CD4-positive, CD25-positive, alpha-beta regulatory T cell (primary cell): ENCODE data around the gene NAMPT. TPM values are rescaled to one million over a fixed set of nuclear protein-coding genes. Genes with fewer than 3 reads are reported as not detected.
A peak's percentile ranks its signal among the peaks of the same experiment; 100 is the strongest.

Experiments used
- ATAC-seq, 2 donors: fragments of 150-1000 bp; cut with Tn5 transposase; one replicate each; pipeline ENCODE4 v1.10.0; 2021; ENCODE audit warnings: low read depth in 2 of 2, moderate number of reproducible peaks in 2 of 2, moderate library complexity in 1 of 2
- DNase-seq, 3 donors: peaks; one replicate each; pipeline versions ENCODE4 v3.0.0 to v3.0.0-alpha.2; 2012 to 2022; ENCODE audit warnings: mixed read lengths in 1 of 3
- H3K27ac ChIP-seq: one replicate; pipeline ENCODE4 v1.7.0; 2013; ENCODE audit warnings: mild to moderate bottlenecking, low read length; ENCODE audit not compliant: insufficient read depth, poor library complexity, severe bottlenecking
- H3K27me3 ChIP-seq: one replicate; pipeline ENCODE4 v1.7.0; 2013; ENCODE audit warnings: low read length; ENCODE audit not compliant: control insufficient read depth, insufficient read depth
- H3K36me3 ChIP-seq: one replicate; pipeline ENCODE4 v1.7.0; 2013; ENCODE audit warnings: mild to moderate bottlenecking, low read length, moderate library complexity; ENCODE audit not compliant: control insufficient read depth, insufficient read depth
- H3K4me1 ChIP-seq: 2 replicates; pipeline ENCODE4 v1.7.0; 2013; ENCODE audit warnings: mild to moderate bottlenecking, low read length; ENCODE audit not compliant: insufficient read depth, control insufficient read depth, poor library complexity, severe bottlenecking
- H3K4me3 ChIP-seq: one replicate; pipeline ENCODE4 v1.7.0; 2013; ENCODE audit warnings: low read depth, mild to moderate bottlenecking, low read length, moderate library complexity
- H3K9me3 ChIP-seq, 2 experiments: 1 replicate in 1 of 2; 2 replicates in 1 of 2; pipeline ENCODE4 v1.7.0; 2013; ENCODE audit warnings: low read length in 2 of 2, mild to moderate bottlenecking in 1 of 2, moderate library complexity in 1 of 2; ENCODE audit not compliant: control insufficient read depth in 2 of 2
- H3K27ac Mint-ChIP-seq, 3 donors: one replicate each; pipeline ENCODE4 v1.8.0; 2020 to 2022; ENCODE audit warnings: mild to moderate bottlenecking in 3 of 3, mixed read lengths in 3 of 3, moderate library complexity in 2 of 3
- H3K27me3 Mint-ChIP-seq: one replicate; pipeline ENCODE4 v1.8.0; 2022; ENCODE audit warnings: mild to moderate bottlenecking, mixed read lengths
- H3K36me3 Mint-ChIP-seq: one replicate; pipeline ENCODE4 v1.8.0; 2020; ENCODE audit warnings: mixed read lengths
- H3K4me1 Mint-ChIP-seq, 4 donors: one replicate each; pipeline ENCODE4 v1.8.0; 2020 to 2022; ENCODE audit warnings: mixed read lengths in 4 of 4, mild to moderate bottlenecking in 1 of 4
- H3K4me3 Mint-ChIP-seq, 4 donors: one replicate each; pipeline ENCODE4 v1.8.0; 2020 to 2022; ENCODE audit warnings: mild to moderate bottlenecking in 4 of 4, mixed read lengths in 4 of 4, moderate library complexity in 3 of 4
- H3K9me3 Mint-ChIP-seq, 7 donors: one replicate each; pipeline ENCODE4 v1.8.0; 2020 to 2022; ENCODE audit warnings: mixed read lengths in 7 of 7, mild to moderate bottlenecking in 3 of 7, moderate library complexity in 2 of 7
- polyA plus RNA-seq, 4 donors: library from polyadenylated mRNA; unstranded; fragments of 300-500 nt; fragmentation: Illumina TruSeq; gene quantifications; one replicate each; pipeline ENCODE4 v1.2.3, GENCODE V29; 2021
- total RNA-seq: library from RNA; stranded (reverse); gene quantifications from one replicate; pipeline ENCODE4 v1.2.3, GENCODE V29; 2022

Gene NAMPT
- total and polyA plus RNA-seq, 5 donors from 2014 or later, result 23.4 to 453 (median 25.8) TPM

GRCh38 chr7:106255246-106255645, 29.5 kb downstream of the NAMPT start:
- no peaks in the 10 kb centered on the region for H3K27me3 Mint-ChIP-seq
- Histone ChIP-seq H3K36me3 (peaks cover 41% of the 10 kb centered on the region), H3K4me3 (no peak overlapping the region), H3K27me3 (no peaks in the 10 kb centered on the region), H3K27ac (no peak overlapping the region), H3K9me3 (no peaks in the 10 kb centered on the region), H3K4me1 (peaks cover 1% of the 10 kb centered on the region)
- DNase-seq (peak in 1 of 3 donors; percentile 11), ATAC-seq (no peak)
- no peak overlapping the region for H3K4me3 Mint-ChIP-seq
- peaks cover 41% of the 10 kb centered on the region for H3K36me3 Mint-ChIP-seq
- no peaks in the 10 kb centered on the region for H3K9me3 Mint-ChIP-seq
- H3K4me1 Mint-ChIP-seq, result peaks cover 10 to 15% (median 13%) of the 10 kb centered on the region in 4 donors
- H3K27ac Mint-ChIP-seq, result no peak overlapping the region

GRCh38 chr7:106254525-106255116, 30.2 kb downstream of the NAMPT start:
- Mint-ChIP-seq H3K36me3 (peaks cover 38% of the 10 kb centered on the region), H3K4me3 (no peak overlapping the region), H3K27ac (peak overlapping the region in 1 of 3 donors; percentile 45), H3K4me1 (peaks cover 6 to 12% (median 10%) of the 10 kb centered on the region in 4 donors), H3K9me3 (no peaks in the 10 kb centered on the region), H3K27me3 (no peaks in the 10 kb centered on the region)
- no peak for DNase-seq
- Histone ChIP-seq H3K36me3 (peaks cover 39% of the 10 kb centered on the region), H3K9me3 (no peaks in the 10 kb centered on the region), H3K27me3 (no peaks in the 10 kb centered on the region), H3K27ac (no peak overlapping the region), H3K4me3 (no peak overlapping the region), H3K4me1 (no peaks in the 10 kb centered on the region)
- ATAC-seq, result no peak

- DNase-seq (no peak), ATAC-seq (no peak)
- no peaks in the 10 kb centered on the region for H3K27me3 Mint-ChIP-seq
- Histone ChIP-seq H3K4me1 (no peaks in the 10 kb centered on the region), H3K9me3 (peaks cover 3% of the 10 kb centered on the region in 2 experiments), H3K27ac (no peak overlapping the region), H3K4me3 (no peak overlapping the region), H3K36me3 (peaks cover 40% of the 10 kb centered on the region), H3K27me3 (no peaks in the 10 kb centered on the region)
- no peak overlapping the region for H3K4me3 Mint-ChIP-seq
- peaks cover 34% of the 10 kb centered on the region for H3K36me3 Mint-ChIP-seq
- peaks cover 5 to 12% (median 8%) of the 10 kb centered on the region in 4 donors for H3K4me1 Mint-ChIP-seq
- H3K9me3 Mint-ChIP-seq, result peaks cover 0 to 6% (median 4%) of the 10 kb centered on the region in 7 donors
- no peak overlapping the region for H3K27ac Mint-ChIP-seq
These were observed 32.2 kb downstream of the NAMPT start for GRCh38 chr7:106252568-106252967.

GRCh38 chr7:106249488-106249887, 35.3 kb downstream of the NAMPT start:
- DNase-seq (no peak), ATAC-seq (no peak)
- no peak overlapping the region for H3K27ac Mint-ChIP-seq
- Histone ChIP-seq H3K36me3 (peaks cover 43% of the 10 kb centered on the region), H3K27ac (no peak overlapping the region), H3K9me3 (peaks cover 3 to 12% of the 10 kb centered on the region in 2 experiments), H3K27me3 (no peaks in the 10 kb centered on the region), H3K4me1 (no peaks in the 10 kb centered on the region), H3K4me3 (no peak overlapping the region)
- peaks cover 39% of the 10 kb centered on the region for H3K36me3 Mint-ChIP-seq
- peaks cover 0 to 3% (median 0%) of the 10 kb centered on the region in 4 donors for H3K4me1 Mint-ChIP-seq
- no peak overlapping the region for H3K4me3 Mint-ChIP-seq
- peaks cover 0 to 16% (median 10%) of the 10 kb centered on the region in 7 donors for H3K9me3 Mint-ChIP-seq
- no peaks in the 10 kb centered on the region for H3K27me3 Mint-ChIP-seq

- no peak overlapping the region for H3K27ac Mint-ChIP-seq
- ATAC-seq (no peak), DNase-seq (no peak)
- Histone ChIP-seq H3K4me1 (no peaks in the 10 kb centered on the region), H3K9me3 (peaks cover 3 to 12% of the 10 kb centered on the region in 2 experiments), H3K36me3 (peaks cover 43% of the 10 kb centered on the region), H3K27ac (no peak overlapping the region), H3K27me3 (no peaks in the 10 kb centered on the region), H3K4me3 (no peak overlapping the region)
- H3K9me3 Mint-ChIP-seq, result peaks cover 0 to 18% (median 15%) of the 10 kb centered on the region in 7 donors
- H3K4me1 Mint-ChIP-seq, result no peaks in the 10 kb centered on the region
- peaks cover 33% of the 10 kb centered on the region for H3K36me3 Mint-ChIP-seq
- H3K27me3 Mint-ChIP-seq, result no peaks in the 10 kb centered on the region
- H3K4me3 Mint-ChIP-seq, result no peak overlapping the region
These were observed 36.2 kb downstream of the NAMPT start for GRCh38 chr7:106248600-106248999.

- H3K4me3 Mint-ChIP-seq, result no peak overlapping the region
- no peaks in the 10 kb centered on the region for H3K4me1 ChIP-seq
- H3K27me3 Mint-ChIP-seq, result no peaks in the 10 kb centered on the region
- peaks cover 37% of the 10 kb centered on the region for H3K36me3 ChIP-seq
- H3K27ac ChIP-seq, result no peak overlapping the region
- H3K4me3 ChIP-seq, result no peak overlapping the region
- H3K9me3 Mint-ChIP-seq, result peaks cover 0 to 20% (median 17%) of the 10 kb centered on the region in 7 donors
- H3K27me3 ChIP-seq, result no peaks in the 10 kb centered on the region
- no peak for ATAC-seq
- no peak overlapping the region for H3K27ac Mint-ChIP-seq
- peaks cover 3 to 12% of the 10 kb centered on the region in 2 experiments for H3K9me3 ChIP-seq
- DNase-seq, result no peak
- H3K36me3 Mint-ChIP-seq, result peaks cover 25% of the 10 kb centered on the region
- H3K4me1 Mint-ChIP-seq, result no peaks in the 10 kb centered on the region
These were observed 36.9 kb downstream of the NAMPT start for GRCh38 chr7:106247841-106248240.

GRCh38 chr7:106246902-106247711, 37.7 kb downstream of the NAMPT start:
- Histone ChIP-seq H3K9me3 (peaks cover 3 to 12% of the 10 kb centered on the region in 2 experiments), H3K4me3 (no peak overlapping the region), H3K27me3 (no peaks in the 10 kb centered on the region), H3K27ac (no peak overlapping the region), H3K4me1 (no peaks in the 10 kb centered on the region), H3K36me3 (peaks cover 30% of the 10 kb centered on the region)
- no peak for ATAC-seq
- H3K4me1 Mint-ChIP-seq, result no peaks in the 10 kb centered on the region
- H3K9me3 Mint-ChIP-seq, result peaks cover 0 to 22% (median 18%) of the 10 kb centered on the region in 7 donors
- no peak overlapping the region for H3K4me3 Mint-ChIP-seq
- H3K36me3 Mint-ChIP-seq, result peaks cover 21% of the 10 kb centered on the region
- no peaks in the 10 kb centered on the region for H3K27me3 Mint-ChIP-seq
- no peak overlapping the region for H3K27ac Mint-ChIP-seq
- DNase-seq, result no peak
